Vagina (tissue), 2 donors: ENCODE data around the gene RNU1-3.
"Not testable (repeated sequence)": the region's sequence is repeated elsewhere in the genome, so short reads cannot be mapped to it uniquely, and the experiment has no call there.

Source experiments
- CTCF ChIP-seq, 3 experiments: fragments of 450-650 bp in 2 of 3; fragments of 200-600 bp in 1 of 3; sonication (generic) in 1 of 3; IDR thresholded peaks; one replicate each; pipeline ENCODE4 v1.5.1; 2017 to 2019; ENCODE audit warnings: antibody characterized with exemption in 3 of 3, mild to moderate bottlenecking in 2 of 3, moderate library complexity in 2 of 3
- POLR2A ChIP-seq, 2 donors: fragments of 450-650 bp; IDR thresholded peaks; one replicate each; pipeline ENCODE4 v1.6.1; 2017; ENCODE audit warnings: antibody characterized with exemption in 2 of 2, mild to moderate bottlenecking in 2 of 2, moderate library complexity in 2 of 2
- POLR2AphosphoS5 ChIP-seq, 2 donors: sonication (generic); formaldehyde crosslinking; IDR thresholded peaks; one replicate each; pipeline ENCODE4 v1.9.0; 2017; ENCODE audit warnings: antibody characterized with exemption in 2 of 2, mild to moderate bottlenecking in 2 of 2, low read depth in 1 of 2; ENCODE audit not compliant: insufficient read depth in 1 of 2

- TF ChIP-seq CTCF (IDR thresholded peaks at IDR 0.05); POLR2A (IDR thresholded peaks at IDR 0.05); POLR2AphosphoS5 (IDR thresholded peaks at IDR 0.05; ENCODE audit: insufficient read depth in 1 of 2, low read depth in 1 of 2): not testable (repeated sequence)
Observed at GRCh38 chr1:16687132-16687800, 20.5 kb upstream of the RNU1-3 start.
